DOHH2 (cell line): ENCODE results near the gene TMEM165.

Experiments
- EZH2phosphoT487 ChIP-seq: fragments of 200-600 bp; sonication (generic); IDR thresholded peaks from 2 replicates; pipeline ENCODE4 v1.6.1; 2017; ENCODE audit warnings: borderline replicate concordance, mild to moderate bottlenecking, antibody characterized with exemption, low read length, moderate library complexity, mixed read lengths
- TF ChIP-seq, protein P1 (sequence below): fragments of 200-600 bp; sonication (generic); IDR thresholded peaks from one replicate; pipeline ENCODE4 v1.5.1; 2014; ENCODE audit warnings: antibody characterized with exemption, mild to moderate bottlenecking, low read depth, low read length; ENCODE audit not compliant: poor library complexity, severe bottlenecking

DNA sequence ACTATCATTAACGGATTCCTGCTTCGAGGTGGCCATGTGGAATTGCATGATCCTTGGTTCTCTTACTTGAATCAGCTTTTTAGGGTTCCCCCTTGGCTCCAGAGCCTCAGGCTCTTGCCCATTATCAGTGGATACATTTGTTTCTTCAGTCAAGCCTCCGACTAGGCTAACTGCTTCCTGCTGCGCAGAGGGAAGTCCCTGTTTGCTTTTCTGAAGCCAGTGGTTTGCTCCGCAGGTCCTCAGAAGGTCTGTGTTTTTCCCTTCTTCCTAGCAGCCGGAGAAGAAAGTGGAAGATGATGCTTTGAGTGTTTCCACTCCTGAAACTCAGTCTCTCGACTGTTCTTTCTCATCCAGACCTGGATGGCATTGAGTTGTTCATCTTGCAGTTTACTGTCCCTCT lies 29.1 kb upstream of the TMEM165 start:
- TF ChIP-seq, protein P1, sequence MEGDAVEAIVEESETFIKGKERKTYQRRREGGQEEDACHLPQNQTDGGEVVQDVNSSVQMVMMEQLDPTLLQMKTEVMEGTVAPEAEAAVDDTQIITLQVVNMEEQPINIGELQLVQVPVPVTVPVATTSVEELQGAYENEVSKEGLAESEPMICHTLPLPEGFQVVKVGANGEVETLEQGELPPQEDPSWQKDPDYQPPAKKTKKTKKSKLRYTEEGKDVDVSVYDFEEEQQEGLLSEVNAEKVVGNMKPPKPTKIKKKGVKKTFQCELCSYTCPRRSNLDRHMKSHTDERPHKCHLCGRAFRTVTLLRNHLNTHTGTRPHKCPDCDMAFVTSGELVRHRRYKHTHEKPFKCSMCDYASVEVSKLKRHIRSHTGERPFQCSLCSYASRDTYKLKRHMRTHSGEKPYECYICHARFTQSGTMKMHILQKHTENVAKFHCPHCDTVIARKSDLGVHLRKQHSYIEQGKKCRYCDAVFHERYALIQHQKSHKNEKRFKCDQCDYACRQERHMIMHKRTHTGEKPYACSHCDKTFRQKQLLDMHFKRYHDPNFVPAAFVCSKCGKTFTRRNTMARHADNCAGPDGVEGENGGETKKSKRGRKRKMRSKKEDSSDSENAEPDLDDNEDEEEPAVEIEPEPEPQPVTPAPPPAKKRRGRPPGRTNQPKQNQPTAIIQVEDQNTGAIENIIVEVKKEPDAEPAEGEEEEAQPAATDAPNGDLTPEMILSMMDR: no peak
- no peak for TF ChIP-seq EZH2phosphoT487
